Neural cell (in vitro differentiated cells): ENCODE results near the gene CITED1.

ENCODE experiments used
- EZH2 ChIP-seq: fragments of 200-600, 300-800 bp; shearing (Covaris generic), sonication (generic); IDR thresholded peaks from 2 replicates; pipeline ENCODE4 v1.6.1; 2014; ENCODE audit warnings: antibody characterized with exemption, low read length, borderline replicate concordance, mild to moderate bottlenecking; ENCODE audit not compliant: insufficient read depth, poor library complexity, severe bottlenecking
- TAF1 ChIP-seq: IDR thresholded peaks from 2 replicates; pipeline ENCODE4 v1.6.1; 2012; ENCODE audit warnings: low read depth

GRCh38 chrX:72268597-72269365, 36.9 kb downstream of the CITED1 start:
- no peak for TF ChIP-seq TAF1
- no peak for TF ChIP-seq EZH2
